ENCODE data around the gene GRAP2.

- TF ChIP-seq, protein P1, sequence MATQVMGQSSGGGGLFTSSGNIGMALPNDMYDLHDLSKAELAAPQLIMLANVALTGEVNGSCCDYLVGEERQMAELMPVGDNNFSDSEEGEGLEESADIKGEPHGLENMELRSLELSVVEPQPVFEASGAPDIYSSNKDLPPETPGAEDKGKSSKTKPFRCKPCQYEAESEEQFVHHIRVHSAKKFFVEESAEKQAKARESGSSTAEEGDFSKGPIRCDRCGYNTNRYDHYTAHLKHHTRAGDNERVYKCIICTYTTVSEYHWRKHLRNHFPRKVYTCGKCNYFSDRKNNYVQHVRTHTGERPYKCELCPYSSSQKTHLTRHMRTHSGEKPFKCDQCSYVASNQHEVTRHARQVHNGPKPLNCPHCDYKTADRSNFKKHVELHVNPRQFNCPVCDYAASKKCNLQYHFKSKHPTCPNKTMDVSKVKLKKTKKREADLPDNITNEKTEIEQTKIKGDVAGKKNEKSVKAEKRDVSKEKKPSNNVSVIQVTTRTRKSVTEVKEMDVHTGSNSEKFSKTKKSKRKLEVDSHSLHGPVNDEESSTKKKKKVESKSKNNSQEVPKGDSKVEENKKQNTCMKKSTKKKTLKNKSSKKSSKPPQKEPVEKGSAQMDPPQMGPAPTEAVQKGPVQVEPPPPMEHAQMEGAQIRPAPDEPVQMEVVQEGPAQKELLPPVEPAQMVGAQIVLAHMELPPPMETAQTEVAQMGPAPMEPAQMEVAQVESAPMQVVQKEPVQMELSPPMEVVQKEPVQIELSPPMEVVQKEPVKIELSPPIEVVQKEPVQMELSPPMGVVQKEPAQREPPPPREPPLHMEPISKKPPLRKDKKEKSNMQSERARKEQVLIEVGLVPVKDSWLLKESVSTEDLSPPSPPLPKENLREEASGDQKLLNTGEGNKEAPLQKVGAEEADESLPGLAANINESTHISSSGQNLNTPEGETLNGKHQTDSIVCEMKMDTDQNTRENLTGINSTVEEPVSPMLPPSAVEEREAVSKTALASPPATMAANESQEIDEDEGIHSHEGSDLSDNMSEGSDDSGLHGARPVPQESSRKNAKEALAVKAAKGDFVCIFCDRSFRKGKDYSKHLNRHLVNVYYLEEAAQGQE (IDR thresholded peaks at IDR 0.05; ENCODE audit: insufficient read depth in 1 of 2, low read depth in 2 of 2, low read length in 2 of 2) = no peak
- TF ChIP-seq SIN3A (IDR thresholded peaks at IDR 0.05; ENCODE audit: borderline replicate concordance, insufficient read depth, low read length) (no peak), TAF1 (IDR thresholded peaks at IDR 0.05; ENCODE audit: borderline replicate concordance, insufficient read depth, low read length) (no peak), FOXP2 (optimal IDR thresholded peaks at IDR 0.05; ENCODE audit: borderline replicate concordance, extremely low read depth, extremely low read length, insufficient read depth) (no peak)
Measured at GRCh38 chr22:39917197-39917643, 16.3 kb downstream of the GRAP2 start.
